ENCODE measurements around the gene EPHB2.

The EPHB2 gene

DNA sequence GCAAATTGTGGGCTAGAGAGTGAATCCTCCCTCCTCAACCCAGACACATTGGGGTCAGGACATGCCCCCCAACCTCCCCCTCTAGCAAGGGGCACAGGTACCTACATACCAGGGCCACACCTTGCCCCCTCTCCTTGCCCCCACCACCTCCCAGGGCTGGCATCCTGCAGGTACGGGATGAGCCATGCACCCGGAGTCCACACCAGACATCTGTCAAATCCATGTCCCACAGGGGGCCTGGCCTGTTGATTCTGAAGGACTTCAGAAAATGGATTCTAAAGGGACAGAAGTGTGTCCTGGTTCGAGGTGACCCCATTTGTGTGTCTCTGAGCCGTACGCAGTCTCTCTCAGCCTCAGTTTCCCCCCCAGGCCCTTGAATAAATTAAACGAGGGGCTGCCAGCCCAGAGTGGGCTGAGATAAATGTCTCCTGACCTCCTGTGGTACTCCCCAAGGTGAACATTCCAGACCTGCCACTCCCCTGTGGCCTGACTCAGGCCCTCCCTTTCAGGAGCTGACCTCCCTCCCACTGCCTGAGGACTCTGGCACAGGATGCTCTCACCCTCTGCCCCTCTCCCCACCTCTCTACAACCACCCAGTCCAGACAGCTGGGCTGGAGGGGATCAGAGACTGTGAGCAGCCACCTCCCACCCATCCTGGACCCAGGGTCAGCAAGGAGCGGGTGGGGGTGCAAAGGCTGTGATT, 94.5 kb downstream of the EPHB2 start:
- DNase-seq = no peak

DNA sequence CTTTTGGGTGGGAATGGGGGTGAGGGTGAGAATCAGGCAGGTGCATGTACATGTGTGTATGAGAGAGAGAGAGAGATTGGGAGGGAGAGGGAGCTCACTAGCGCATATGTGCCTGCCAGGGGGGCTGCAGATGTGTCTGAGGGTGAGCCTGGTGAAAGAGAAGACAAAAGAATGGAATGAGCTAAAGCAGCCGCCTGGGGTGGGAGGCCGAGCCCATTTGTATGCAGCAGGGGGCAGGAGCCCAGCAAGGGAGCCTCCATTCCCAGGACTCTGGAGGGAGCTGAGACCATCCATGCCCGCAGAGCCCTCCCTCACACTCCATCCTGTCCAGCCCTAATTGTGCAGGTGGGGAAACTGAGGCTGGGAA, 95.0 kb downstream of the EPHB2 start:
- no peak for DNase-seq

DNA sequence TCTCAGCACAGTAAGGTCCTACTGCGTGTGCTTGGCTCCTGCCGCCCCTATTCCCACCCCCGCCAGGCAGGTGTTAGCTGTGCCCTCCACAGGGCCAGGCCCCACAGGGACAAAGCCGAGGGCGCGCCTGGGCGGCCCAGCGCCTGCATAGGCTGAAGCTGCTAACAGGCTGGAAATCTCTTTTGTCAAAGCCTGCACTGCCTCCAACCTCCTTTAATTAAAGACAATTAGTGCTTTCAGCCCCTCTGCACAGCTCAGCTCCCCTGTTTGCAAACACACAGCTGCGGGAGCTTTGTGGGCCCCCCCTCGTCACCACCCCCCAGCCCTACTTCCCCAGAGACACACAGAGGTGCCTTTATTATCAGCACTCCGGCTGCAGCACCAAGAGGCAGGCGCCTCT, 95.9 kb downstream of the EPHB2 start:
- no peak for DNase-seq

DNA sequence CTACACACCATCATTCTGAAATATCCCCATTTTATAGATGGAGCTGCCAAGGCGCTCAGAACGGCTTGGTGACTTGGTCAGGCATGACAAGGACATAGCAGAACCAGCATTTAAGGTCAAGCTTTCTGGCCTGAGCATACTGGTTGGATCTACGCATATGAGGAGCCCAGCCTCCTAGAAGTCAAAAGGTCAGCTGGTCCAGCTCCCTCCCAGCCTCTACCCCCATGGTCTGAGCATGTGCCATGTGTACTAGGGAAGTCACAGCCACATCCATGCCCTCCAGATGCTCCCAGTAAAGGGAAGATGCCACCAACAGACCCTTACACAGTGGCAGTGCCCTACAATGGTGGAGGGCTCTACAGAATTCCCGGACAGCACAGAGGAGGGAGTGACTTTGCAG, 96.7 kb downstream of the EPHB2 start:
- DNase-seq = no peak

DNA sequence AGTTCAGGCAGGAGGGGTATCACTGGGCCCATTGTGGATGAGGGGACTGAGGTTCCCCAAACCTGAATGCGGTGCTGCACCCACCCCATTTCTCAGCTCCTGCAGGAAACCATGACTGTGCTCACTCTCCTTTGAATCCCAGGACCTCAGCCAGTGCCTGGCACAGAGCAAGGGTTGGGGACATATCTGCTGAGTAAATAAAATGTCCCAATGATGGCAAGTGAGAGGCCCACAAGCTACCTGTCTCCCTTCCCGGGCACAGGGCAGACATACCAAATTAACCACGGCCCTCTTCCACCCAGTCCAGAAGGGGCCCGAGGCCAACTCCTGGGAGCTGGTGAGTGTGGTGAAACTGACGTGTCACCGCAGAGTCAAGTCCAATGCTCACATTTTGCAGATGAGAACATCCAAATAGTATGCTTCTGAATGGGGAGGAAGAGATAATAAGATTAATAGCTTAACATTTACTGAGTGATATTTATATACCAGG, 97.6 kb downstream of the EPHB2 start:
- no peak for DNase-seq

DNA sequence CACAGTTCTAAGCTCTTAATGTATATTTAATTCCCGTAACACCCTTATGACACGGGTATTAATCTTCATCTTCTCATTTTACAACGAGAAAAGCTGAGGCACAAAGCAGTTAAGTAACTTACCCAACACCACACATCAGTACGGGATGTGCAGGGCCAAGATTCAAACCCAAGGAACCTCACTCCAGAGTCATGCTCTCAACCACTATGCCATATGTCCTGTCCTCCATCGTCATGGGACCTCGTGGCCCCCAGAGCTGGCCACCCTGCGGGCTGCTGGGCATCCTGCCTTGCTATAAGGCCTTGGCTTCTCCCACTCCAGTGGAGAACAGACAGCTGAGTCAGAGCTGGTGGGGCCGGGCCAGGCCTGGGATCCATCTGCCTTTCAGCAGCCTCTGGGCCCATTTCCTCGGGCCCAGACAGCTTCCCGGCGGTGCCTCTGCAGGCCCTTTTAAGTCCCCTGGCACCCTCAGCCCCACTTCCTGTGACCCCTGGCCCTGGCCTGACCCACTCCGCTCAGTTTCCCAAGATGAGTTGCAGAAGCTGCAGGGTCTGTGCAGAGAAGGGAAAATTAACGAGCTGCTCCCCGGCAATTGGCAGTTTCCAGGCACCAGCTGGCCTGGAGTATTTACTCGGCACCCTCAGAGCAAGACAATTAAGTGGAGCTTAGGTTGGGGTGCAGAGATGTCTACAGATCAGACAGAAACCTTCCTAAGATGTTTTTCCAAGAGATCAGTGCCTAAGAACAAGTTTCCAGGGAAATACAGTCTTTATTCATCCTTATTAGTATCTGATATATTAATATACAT, 98.2 kb downstream of the EPHB2 start:
- no peak for DNase-seq

DNA sequence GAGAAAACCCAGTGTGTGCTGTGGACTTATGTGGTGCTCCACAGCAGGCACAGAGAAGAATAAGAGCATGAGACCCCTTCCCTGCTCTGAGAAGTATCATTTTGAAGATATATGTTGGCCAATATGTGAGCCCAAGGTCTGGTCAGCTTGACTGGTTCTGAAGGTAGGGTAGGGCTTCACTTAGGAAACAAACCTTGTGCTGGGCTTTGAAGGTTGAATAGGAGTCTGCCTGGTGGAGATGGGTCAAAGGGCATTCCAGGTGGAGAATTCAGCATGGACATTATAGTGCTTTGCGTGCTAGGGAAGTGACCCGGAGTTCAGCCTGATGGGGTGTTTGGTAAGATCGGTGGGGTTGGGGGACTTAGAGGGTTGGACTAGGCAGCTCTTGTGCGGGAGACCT, 99.1 kb downstream of the EPHB2 start:
- DNase-seq = no peak

DNA sequence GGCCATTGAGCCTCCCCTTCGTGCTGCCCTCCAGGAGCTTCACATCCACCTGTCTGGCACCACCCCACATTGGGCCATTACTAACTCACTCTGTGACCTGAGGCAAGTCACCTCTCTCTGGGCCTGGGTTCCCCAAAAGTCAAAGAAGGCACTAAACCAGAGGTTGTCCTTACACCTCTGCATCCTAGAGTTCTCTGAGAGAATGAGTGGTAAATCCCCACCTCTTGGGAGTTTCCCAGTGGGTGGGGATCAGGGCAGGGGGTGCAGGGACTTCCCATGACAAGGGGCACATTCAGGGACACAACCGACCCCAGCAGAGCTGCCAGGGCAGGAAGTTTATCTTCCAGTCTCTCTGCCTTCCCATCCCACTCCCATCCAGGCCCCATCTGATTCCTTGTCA, 99.7 kb downstream of the EPHB2 start:
- no peak for DNase-seq

DNA sequence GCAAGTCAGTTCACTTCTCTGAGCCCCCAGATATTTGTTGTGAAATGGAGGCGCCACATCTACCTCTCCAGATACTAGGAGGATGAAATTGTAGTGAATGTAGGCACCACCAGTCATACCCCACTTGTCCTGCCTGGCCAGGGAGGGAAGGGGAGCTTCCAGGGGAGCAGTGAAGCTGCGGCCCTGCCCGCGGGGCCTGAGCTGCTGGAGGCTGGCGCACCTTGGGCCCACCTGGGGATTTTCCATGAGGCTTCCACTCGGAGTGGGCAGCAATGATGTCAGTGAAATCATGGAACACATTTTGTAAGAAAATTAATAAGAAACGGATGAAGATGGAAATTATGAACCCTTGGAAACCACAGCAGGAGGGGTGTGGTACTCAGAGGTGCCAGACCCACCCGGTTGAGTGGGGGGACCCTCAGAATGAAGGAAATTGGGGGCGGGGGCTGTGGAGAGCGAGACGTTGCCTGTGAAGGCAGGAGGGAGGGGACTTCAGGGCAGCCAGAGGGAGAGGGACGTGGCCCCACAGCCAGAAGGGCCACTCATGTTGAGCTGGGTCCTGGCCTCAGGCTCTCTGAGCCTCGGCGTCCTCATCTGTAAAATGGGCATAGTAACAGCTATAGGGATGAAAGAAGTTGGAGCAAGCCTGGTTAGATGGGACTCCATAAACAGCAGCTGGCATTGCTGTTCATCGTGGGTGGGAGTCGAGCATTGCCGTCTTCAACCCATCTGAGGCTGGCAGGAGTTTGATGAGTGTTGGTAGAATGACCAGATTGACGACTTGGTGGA, 101.6 kb downstream of the EPHB2 start:
- DNase-seq = no peak

DNA sequence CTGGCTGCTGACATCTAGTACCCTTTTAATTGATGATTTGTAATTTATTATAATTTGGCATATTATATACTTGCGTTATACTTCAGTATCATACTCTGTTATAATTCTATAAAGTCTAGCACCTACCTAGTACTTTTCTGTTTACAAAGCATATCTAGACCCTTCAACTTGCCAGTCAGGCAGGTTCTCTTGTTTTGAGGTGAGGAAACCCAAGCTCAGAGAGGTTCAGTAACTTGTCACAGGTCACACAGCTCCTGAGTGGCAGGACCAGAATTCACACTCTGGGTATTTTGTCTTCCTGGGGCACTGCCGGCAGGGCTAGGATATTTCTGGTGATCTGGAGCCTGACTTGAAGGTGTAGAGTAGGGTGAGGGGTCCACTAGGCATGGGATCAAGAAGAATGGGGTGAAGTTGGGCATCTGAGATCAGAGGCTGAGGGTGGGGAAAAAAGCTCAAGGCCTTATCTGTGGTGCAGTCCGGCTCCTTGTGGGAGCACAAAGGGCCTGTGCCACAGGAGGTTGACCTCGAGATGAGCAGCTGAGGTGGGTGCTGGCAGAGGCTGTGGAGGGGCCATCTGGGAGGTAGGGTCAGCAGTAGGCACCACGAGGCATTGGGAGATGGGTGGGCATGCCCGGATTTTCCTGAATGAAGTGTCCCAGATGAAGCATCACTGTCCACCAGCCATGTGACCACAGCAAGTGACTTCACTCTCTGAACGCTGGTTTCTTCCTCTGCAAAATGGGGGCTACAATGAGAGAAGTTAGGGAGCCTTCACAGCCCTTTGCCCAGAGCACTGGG, 102.6 kb downstream of the EPHB2 start:
- no peak for DNase-seq

DNA sequence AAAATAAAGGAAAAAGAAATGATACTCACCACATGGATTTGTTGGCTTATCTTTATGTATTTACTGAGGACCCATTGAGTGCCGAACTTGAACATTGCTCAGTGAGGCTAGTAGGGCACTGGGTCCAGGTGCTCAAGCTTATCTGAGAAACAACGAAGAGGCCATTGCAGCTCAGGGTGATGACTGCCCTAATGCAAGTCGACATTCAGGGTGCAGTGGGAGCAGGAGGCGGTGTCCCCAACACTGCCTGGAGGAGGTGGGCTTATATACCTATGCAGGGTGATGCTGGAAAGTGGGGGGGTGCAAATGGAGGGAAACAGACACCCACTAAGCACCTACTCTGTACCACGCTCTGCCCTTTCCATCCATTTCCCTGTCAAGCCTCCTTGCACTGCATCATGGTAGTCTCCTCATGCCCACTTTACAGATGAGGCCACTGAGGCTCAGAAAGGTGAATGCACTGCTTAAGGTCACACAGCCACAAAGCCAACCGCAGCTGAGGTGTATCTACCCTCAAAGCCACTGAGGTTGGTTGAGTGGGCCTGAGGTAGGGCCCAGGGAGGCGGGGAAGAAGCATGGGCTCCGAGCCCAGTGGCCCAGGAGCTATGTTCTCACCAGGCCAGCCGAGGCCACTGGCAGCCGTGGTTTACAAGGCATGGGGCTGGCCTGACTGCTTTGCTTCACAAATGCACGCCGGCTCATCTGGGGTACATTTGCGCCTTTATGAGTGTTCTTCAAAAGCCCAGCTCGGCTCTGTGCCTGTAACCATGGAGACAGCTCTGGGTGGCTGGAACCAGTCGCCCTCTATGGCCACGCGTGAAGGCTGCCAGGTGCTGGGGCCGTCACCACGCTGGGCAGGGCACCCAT, 103.8 kb downstream of the EPHB2 start:
- DNase-seq = no peak

DNA sequence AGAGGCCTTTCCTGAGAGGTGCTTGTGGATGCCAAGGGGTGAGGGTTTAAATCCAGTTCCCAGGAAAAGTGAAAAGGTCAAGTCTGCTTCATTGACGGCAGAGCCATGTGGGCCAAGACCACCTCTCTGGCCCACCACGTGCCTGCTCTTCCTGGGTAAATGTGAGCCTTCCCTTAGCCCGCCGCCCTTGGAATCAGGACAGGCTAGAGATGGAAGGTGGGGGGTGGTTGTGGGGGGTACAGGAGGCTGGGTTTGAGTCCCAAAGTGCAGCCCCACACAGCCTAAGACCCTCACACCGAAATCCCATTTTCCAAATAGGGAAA, 104.4 kb downstream of the EPHB2 start:
- DNase-seq = no peak

DNA sequence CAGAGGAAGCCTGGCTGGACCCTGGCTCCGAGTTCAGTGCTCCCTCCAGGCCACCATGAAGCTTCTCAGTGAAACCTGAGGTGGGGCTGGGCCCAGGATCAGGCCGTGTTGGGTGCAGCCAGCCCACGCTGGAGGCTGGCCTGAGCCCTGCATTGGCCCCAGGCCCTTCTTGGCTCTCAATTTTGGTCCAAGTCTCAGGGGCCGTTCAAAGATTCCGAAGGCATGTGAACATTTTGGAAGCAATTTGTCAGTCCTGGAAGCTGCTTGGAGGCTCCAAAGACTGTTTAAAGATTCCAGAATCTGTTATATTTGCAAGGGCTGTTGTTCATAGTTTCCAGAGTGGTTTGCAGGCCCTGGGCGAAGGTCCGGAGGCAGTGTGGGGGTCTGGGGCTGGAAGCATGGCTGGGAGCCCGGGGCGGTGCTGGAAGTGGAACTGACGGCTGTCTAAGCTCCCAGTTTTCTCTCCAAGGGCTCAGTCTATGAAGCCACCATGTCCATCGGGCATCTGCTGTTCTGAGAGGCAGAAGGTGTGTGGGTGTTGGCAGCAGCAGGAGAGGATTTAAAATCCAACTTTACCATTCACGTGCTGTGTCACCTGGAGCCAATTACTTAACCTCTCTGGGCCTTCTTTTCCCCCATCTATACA, 104.9 kb downstream of the EPHB2 start:
- no peak for DNase-seq

DNA sequence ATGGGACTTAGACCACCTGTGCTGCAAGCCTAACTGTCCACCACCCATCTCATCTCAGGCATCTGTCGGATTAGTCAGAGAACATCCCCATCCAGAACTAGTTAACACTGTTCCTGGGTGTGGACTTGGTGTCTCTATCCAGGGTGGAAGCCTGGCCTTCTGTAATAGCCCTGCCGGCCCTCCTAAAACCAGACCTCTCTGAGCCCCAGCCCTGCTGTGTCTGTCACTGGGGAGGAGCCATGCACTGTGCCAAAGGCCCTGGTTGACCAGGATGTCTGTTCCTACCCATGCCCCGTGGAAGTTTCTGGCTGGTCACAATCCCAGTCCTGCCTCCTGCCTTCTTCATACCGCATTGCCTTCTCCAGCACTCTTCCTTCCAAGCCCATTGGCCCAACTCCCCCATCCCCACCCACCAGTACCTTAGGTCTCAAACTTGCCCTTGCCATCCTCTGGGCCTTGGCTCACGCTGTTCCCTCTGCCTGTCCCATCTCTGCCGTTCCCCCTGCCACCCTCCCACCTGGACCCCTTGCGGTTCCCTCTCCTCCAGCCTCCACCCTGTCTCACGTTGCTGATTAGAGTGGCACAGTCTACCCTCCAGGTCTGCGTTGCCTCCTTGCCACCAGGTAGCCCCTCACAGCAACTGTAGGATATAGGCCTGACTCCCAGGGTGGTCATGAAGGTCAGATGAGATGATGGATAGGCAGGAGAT, 105.6 kb downstream of the EPHB2 start:
- DNase-seq = no peak

DNA sequence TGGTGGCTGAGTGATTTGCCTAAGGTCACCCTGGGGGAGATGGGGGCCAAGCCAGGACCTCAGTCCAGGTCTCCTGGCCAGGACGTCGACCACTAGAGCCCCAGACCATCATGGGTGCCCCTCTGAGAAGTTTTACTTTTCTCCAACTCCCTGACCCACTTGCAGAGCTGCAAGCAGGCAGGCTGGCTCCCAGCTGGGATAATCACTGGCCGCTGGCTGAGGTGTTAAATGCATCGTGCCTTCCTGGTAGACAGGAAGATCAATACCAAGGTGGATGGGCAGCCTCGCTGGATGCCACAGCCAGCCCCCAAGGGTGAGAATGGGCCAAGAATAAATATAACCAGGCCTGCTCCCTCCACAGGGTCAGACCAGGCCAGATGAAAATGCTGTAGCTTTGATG, 106.2 kb downstream of the EPHB2 start:
- DNase-seq = no peak

DNA sequence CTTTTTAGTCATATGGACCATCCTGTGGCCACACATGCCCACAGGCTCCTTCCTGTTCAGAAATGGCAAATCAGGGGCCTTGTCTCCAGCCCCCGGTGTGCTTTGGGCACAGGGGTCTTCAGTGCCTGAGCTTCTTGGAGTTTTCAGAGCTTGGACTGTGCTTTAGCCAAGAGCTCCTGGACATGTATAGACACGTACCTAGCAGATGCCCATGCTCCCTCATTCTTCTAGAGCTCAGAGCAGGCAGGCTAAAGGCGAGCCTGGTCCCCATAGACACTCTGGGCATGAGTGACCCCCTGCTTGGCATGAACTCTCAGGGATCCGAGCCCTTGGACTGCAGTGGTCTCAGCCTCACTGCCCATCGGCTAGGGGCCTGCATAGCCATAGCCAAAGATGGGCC, 106.8 kb downstream of the EPHB2 start:
- DNase-seq = no peak

DNA sequence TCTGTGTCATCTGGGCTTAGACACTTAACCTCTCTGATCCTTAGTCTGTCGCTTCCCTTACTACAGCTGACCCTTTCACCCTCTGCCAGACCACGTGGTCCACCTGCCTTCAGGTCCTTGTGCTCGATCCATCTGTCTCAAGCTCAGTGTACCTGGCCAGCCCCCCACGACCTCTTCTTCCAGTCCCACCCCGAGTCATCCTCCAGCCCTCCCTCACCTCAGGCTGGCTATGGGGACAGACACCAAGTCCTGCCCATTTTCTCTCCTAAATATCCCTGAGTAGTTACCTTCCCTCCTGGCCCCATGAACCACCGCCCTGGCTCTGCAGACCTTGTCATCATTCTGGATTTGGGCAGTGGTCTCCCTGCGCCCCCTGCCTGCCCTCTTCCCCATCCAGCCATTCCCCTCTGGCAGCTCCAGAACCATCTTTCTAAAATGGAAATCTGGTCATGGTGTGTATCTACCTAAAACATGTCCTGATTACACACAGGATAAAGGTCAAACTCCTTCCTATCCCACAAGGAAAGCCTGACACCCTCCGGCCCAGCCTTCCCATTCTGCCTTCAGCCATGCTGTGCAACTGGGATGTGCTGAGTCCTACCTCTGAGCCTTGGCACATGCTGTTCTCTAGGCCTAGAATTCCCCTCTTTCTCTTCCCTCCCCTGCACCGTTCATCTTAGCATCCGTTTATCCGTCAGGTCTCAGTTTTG, 107.6 kb downstream of the EPHB2 start:
- DNase-seq = no peak

DNA sequence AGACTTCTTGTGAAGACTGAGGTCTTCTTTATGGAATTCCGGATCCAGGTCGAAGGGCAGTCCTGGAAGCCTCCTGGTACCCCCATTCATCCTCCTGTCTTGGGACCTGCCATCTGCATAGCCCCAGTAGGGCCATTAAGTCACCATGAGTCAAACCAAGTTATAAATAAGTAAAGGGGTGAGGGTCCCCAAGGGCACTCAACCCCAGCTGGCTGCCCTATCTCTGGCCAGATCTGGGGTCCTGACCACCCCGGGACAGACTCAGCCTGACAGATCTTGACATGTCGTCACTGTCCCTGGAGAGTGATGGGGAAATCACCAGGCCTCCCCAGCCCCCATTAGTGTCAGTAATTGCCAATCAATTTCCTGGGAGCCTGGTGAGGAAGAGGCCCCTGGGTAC, 108.7 kb downstream of the EPHB2 start:
- no peak for DNase-seq

DNA sequence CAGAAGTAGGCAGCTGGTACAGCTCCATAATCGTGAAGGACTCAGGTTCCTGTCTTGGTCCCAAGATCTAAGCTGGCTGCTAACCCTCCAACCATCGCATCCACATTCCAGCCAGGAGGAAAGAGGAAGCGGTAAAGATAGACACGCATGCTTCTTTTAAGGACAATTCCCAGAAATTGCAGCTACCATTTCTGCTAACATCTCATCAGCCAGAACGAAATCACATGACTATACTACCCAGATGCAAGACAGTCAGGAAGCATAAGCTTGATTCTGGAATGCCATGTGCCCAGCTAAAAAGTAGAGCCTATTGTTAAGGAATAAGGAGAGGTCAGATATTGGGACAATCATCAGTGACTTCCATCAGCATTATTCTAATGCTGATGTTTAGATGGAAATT, 110.4 kb downstream of the EPHB2 start:
- DNase-seq = peak in 2 of 4 experiments; percentile 22 to 30

DNA sequence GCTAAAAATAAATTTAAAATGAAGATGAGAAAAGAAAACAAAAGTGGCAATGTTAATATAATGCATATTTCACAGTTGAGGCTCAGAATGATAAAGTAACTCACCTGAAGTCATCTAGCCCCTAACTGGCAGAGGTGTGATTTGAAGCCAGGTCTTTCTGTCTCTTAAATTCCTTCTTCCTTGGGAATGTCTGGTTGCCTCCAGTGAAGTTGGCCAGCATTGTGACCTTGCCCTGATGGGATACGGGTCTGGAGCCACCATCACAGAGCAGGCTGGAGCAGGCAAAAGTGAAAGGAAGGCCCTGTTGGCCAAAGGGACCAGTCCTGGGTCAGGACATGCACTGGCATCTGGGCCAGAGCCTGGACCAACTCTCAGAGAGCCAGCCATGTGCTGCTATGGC, 111.7 kb downstream of the EPHB2 start:
- DNase-seq = no peak
